SK-N-SH (cell line): Measurements from ENCODE around the gene ZDHHC8. TPM values are rescaled to one million over a fixed set of nuclear protein-coding genes. Genes with fewer than 3 reads are reported as not detected.

Experiments used
- CTCF ChIA-PET: fragments of 300-600, 350-600 bp; formaldehyde crosslinking; extraction: SDS; loops from one replicate; lab custom pipeline; 2021; lab: Yijun Ruan, JAX
- POLR2A ChIA-PET: fragments of 350-600 bp; sonication (Branson Sonifier 250); formaldehyde crosslinking; extraction: SDS; loops from one replicate; lab custom pipeline; 2020; ENCODE audit warnings: antibody characterized with exemption, inconsistent platforms; lab: Yijun Ruan, JAX
- DNase-seq: peaks from one replicate; pipeline ENCODE4 v3.0.0; 2012
- H2AFZ ChIP-seq: fragments of 200-600 bp; sonication (generic); 2 replicates; pipeline ENCODE4 v1.8.1; 2016; ENCODE audit warnings: antibody characterized with exemption, mild to moderate bottlenecking, low read depth
- H3F3A ChIP-seq: fragments of 200-600 bp; sonication (generic); replicated peaks from 2 replicates; pipeline ENCODE3; 2016; ENCODE audit warnings: antibody characterized with exemption, mild to moderate bottlenecking; ENCODE audit not compliant: insufficient read depth
- H3K27ac ChIP-seq, 2 experiments: fragments of 200-500 bp in 1 of 2; fragments of 200-600 bp in 1 of 2; sonication (Bioruptor generic) in 1 of 2; sonication (generic), shearing (Covaris generic) in 1 of 2; 2 replicates each; pipeline versions ENCODE4 v1.5.1 to v1.6.1; 2014 to 2016; ENCODE audit warnings: low read depth in 2 of 2, inconsistent platforms in 1 of 2, low read length in 1 of 2, mild to moderate bottlenecking in 1 of 2, mixed read lengths in 1 of 2
- H3K27me3 ChIP-seq: fragments of 200-600 bp; sonication (generic), shearing (Covaris generic); 2 replicates; pipeline ENCODE4 v1.6.1; 2016; ENCODE audit warnings: mixed run types; ENCODE audit not compliant: insufficient read depth
- H3K36me3 ChIP-seq, 2 experiments: fragments of 200-500 bp in 1 of 2; fragments of 200-600 bp in 1 of 2; sonication (Bioruptor generic) in 1 of 2; sonication (generic) in 1 of 2; replicated peaks in 1 of 2; 2 replicates each; pipeline versions ENCODE3 to v1.5.1; 2014 to 2016; ENCODE audit warnings: low read length in 1 of 2, mild to moderate bottlenecking in 1 of 2; ENCODE audit not compliant: insufficient read depth in 2 of 2, control insufficient read depth in 1 of 2
- H3K4me1 ChIP-seq, 2 experiments: fragments of 200-500 bp in 1 of 2; fragments of 200-600 bp in 1 of 2; sonication (Bioruptor generic) in 1 of 2; sonication (generic), shearing (Covaris generic) in 1 of 2; 2 replicates each; pipeline versions ENCODE4 v1.5.1 to v1.6.1; 2014 to 2016; ENCODE audit warnings: low read depth in 1 of 2, low read length in 1 of 2, mixed run types in 1 of 2; ENCODE audit not compliant: insufficient read depth in 2 of 2, control insufficient read depth in 1 of 2
- H3K4me2 ChIP-seq: fragments of 200-600 bp; sonication (generic), shearing (Covaris generic); 2 replicates; pipeline ENCODE4 v1.6.1; 2017; ENCODE audit warnings: mixed run types
- H3K4me3 ChIP-seq, 2 experiments: fragments of 200-500 bp in 1 of 2; fragments of 200-600 bp in 1 of 2; sonication (Bioruptor generic) in 1 of 2; sonication (generic), shearing (Covaris generic) in 1 of 2; 2 replicates each; pipeline versions ENCODE4 v1.5.1 to v1.8.1; 2014 to 2016; ENCODE audit warnings: low read depth in 2 of 2, inconsistent platforms in 1 of 2, low read length in 1 of 2, mild to moderate bottlenecking in 1 of 2, mixed read lengths in 1 of 2, moderate library complexity in 1 of 2
- H3K79me2 ChIP-seq: fragments of 200-600 bp; sonication (generic); 2 replicates; pipeline ENCODE4 v1.8.1; 2017; ENCODE audit warnings: mild to moderate bottlenecking; ENCODE audit not compliant: insufficient read depth
- H3K9ac ChIP-seq: fragments of 200-600 bp; sonication (generic); 2 replicates; pipeline ENCODE4 v1.6.1; 2017; ENCODE audit warnings: mixed run types
- H3K9me2 ChIP-seq: fragments of 200-600 bp; sonication (generic); 2 replicates; pipeline ENCODE4 v1.6.1; 2017; ENCODE audit warnings: mixed run types
- H3K9me3 ChIP-seq: fragments of 200-600 bp; sonication (generic); 2 replicates; pipeline ENCODE4 v1.6.1; 2017; ENCODE audit warnings: mixed run types, mild to moderate bottlenecking, moderate library complexity
- H4K20me1 ChIP-seq: fragments of 200-600 bp; sonication (generic); 2 replicates; pipeline ENCODE4 v1.6.1; 2017; ENCODE audit warnings: mild to moderate bottlenecking, mixed run types; ENCODE audit not compliant: insufficient read depth
- CHD2 ChIP-seq: fragments of 150-350 bp; IDR thresholded peaks from 2 replicates; pipeline ENCODE4 v1.6.1; 2018; ENCODE audit warnings: low read length; ENCODE audit not compliant: partially characterized antibody
- CTCF ChIP-seq: fragments of 200-600 bp; sonication (generic); IDR thresholded peaks from 2 replicates; pipeline ENCODE4 v1.6.1; 2017; ENCODE audit warnings: antibody characterized with exemption, mild to moderate bottlenecking, moderate library complexity
- FOXJ3 ChIP-seq: sonication (generic); formaldehyde crosslinking; IDR thresholded peaks from 2 replicates; pipeline ENCODE4 v1.5.1; 2020; ENCODE audit warnings: mild to moderate bottlenecking, missing genetic modification reagents
- FOXM1 ChIP-seq: IDR thresholded peaks from 2 replicates; pipeline ENCODE4 v1.4.0; 2012; ENCODE audit warnings: low read depth, mild to moderate bottlenecking
- GATA2 ChIP-seq: sonication (generic); formaldehyde crosslinking; IDR thresholded peaks from 2 replicates; pipeline ENCODE4 v1.5.0; 2020; ENCODE audit warnings: mild to moderate bottlenecking, missing genetic modification reagents
- JUND ChIP-seq: IDR thresholded peaks from 2 replicates; pipeline ENCODE4 v1.4.0; 2012
- NRF1 ChIP-seq: IDR thresholded peaks from 2 replicates; pipeline ENCODE4 v1.6.1; 2012; ENCODE audit warnings: low read depth, mild to moderate bottlenecking, low read length
- PBX3 ChIP-seq: IDR thresholded peaks from 2 replicates; pipeline ENCODE4; 2012
- POLR2AphosphoS5 ChIP-seq: IDR thresholded peaks from 2 replicates; pipeline ENCODE4 v1.6.1; 2012; ENCODE audit warnings: low read depth, low read length
- RAD21 ChIP-seq: IDR thresholded peaks from 2 replicates; pipeline ENCODE4 v1.6.1; 2012; ENCODE audit warnings: mild to moderate bottlenecking, low read length
- RCOR1 ChIP-seq: fragments of 150-350 bp; IDR thresholded peaks from 2 replicates; pipeline ENCODE4 v1.6.1; 2017; ENCODE audit warnings: antibody characterized with exemption, low read length
- REST ChIP-seq: IDR thresholded peaks from 2 replicates; pipeline ENCODE4 v1.6.1; 2012; ENCODE audit warnings: mild to moderate bottlenecking, low read depth, low read length, moderate library complexity
- TAF1 ChIP-seq: IDR thresholded peaks from 2 replicates; pipeline ENCODE4 v1.6.1; 2012; ENCODE audit warnings: low read depth, mild to moderate bottlenecking, low read length, moderate library complexity, borderline replicate concordance
- TCF12 ChIP-seq: IDR thresholded peaks from 2 replicates; pipeline ENCODE4 v1.4.0; 2012
- TEAD4 ChIP-seq: IDR thresholded peaks from 2 replicates; pipeline ENCODE4 v1.4.0; 2012; ENCODE audit warnings: mild to moderate bottlenecking, borderline replicate concordance; ENCODE audit not compliant: insufficient read depth
- USF1 ChIP-seq: IDR thresholded peaks from 2 replicates; pipeline ENCODE4 v1.4.0; 2012; ENCODE audit warnings: low read depth, borderline replicate concordance
- WGBS: methylation state at CpG from one replicate; pipeline ENCODE4 v1.1.6; 2017; ENCODE audit warnings: low lambda C conversion rate; 5-methylcytosine and 5-hydroxymethylcytosine counted together
- polyA plus RNA-seq, 3 experiments: library from polyadenylated mRNA; depleted of rRNA; stranded (reverse); fragments of >200 nt; gene quantifications; 2 replicates each; pipeline ENCODE4 v1.2.3, GENCODE V29; 2012

The ZDHHC8 gene
- polyA plus RNA-seq, 1 of the 3 experiments (the other 2 are of a cell fraction) = 65.3 TPM

GRCh38 chr22:20165913-20166312, 34.3 kb downstream of the ZDHHC8 start:
- 45% methylated on average over 7 of the region's 7 CpGs for WGBS
- TF ChIP-seq JUND (no peak), RCOR1 (no peak), CTCF (no peak), PBX3 (no peak), POLR2AphosphoS5 (no peak), TEAD4 (no peak), CHD2 (no peak), FOXJ3 (CRISPR knock-in tag) (no peak)
- TF ChIP-seq, all 33 proteins: peak for 0
- ChIA-PET CTCF (interaction anchor here (1.0 to 3.6 kb wide), 2 partner anchors 9 to 120 kb away, joined by 3 to 15 read pairs; no protein-coding TSS in a partner anchor), POLR2A (no interaction called here)
- Histone ChIP-seq H3K79me2 (no peaks in the 10 kb centered on the region), H3K27me3 (no peaks in the 10 kb centered on the region; the same call in 1 of the 2 replicates), H3K36me3 (no peaks in the 10 kb centered on the region), H3K4me2 (no peak overlapping the region), H3F3A (no peaks in the 10 kb centered on the region), H3K4me3 (no peak overlapping the region), H3K9me2 (no peaks in the 10 kb centered on the region), H3K9ac (no peak overlapping the region), H4K20me1 (no peaks in the 10 kb centered on the region), H3K9me3 (no peaks in the 10 kb centered on the region), H3K27ac (no peak overlapping the region), H2AFZ (no peak overlapping the region), H3K4me1 (peaks cover 0 to 2% of the 10 kb centered on the region in 2 experiments; a peak in 1 of 4 replicates)
- DNase-seq = no peak

- H3K79me2 ChIP-seq = no peaks in the 10 kb centered on the region
- TF ChIP-seq CTCF (no peak), REST (no peak), GATA2 (CRISPR knock-in tag) (no peak), RAD21 (no peak), TAF1 (no peak), USF1 (no peak), NRF1 (no peak), JUND (no peak), TCF12 (no peak), FOXM1 (no peak)
- TF ChIP-seq, all 33 proteins: peak for 0
- CTCF ChIA-PET = interaction anchor here (0.9 to 3.6 kb wide), 4 partner anchors 9 to 119 kb away, joined by 3 to 15 read pairs (median 10); no protein-coding TSS in a partner anchor
- H3K36me3 ChIP-seq = no peaks in the 10 kb centered on the region
- WGBS = 42% methylated on average over 7 of the region's 9 CpGs
- no peaks in the 10 kb centered on the region for H3K9me3 ChIP-seq
- H3F3A ChIP-seq = no peaks in the 10 kb centered on the region
- no peak overlapping the region for H3K4me3 ChIP-seq
- no peak overlapping the region for H3K4me2 ChIP-seq
- no peaks in the 10 kb centered on the region for H4K20me1 ChIP-seq
- H3K9me2 ChIP-seq = no peaks in the 10 kb centered on the region
- H3K9ac ChIP-seq = no peak overlapping the region
- POLR2A ChIA-PET = no interaction called here
- DNase-seq = no peak
- H3K27me3 ChIP-seq = no peaks in the 10 kb centered on the region; the same call in 1 of the 2 replicates
- H3K4me1 ChIP-seq = peaks cover 0 to 2% of the 10 kb centered on the region in 2 experiments; a peak in 1 of 4 replicates
- H2AFZ ChIP-seq = no peak overlapping the region
- no peak overlapping the region for H3K27ac ChIP-seq
These were observed 35.1 kb downstream of the ZDHHC8 start for GRCh38 chr22:20166703-20167102.
